ENCODE results near the gene TNRC6C.

The TNRC6C gene

GRCh38 chr17:78039581-78039980 is 81.1 kb downstream of the TNRC6C start:
- H3K4me3 ChIP-seq (ENCODE audit: insufficient read depth, low read length, poor library complexity, severe bottlenecking) = no peak overlapping the region
- no peaks in the 10 kb centered on the region for H4K20me1 ChIP-seq (ENCODE audit: low read depth, low read length)
- no peaks in the 10 kb centered on the region for H3K79me2 ChIP-seq (ENCODE audit: insufficient read depth, low read length)
- no peak overlapping the region for H2AFZ ChIP-seq (ENCODE audit: low read depth, low read length, severe bottlenecking)
- no peak overlapping the region for H3K4me2 ChIP-seq (ENCODE audit: low read depth, low read length, poor library complexity, severe bottlenecking)
- no peaks in the 10 kb centered on the region for H3K9me3 ChIP-seq (ENCODE audit: insufficient read depth, low read length)
- H3K9me2 ChIP-seq (replicated peaks; ENCODE audit: insufficient read depth, low read length) = no peaks in the 10 kb centered on the region
- H3K27ac ChIP-seq (ENCODE audit: low read depth, low read length) = no peak overlapping the region
- no peak for TF ChIP-seq CTCF (IDR thresholded peaks at IDR 0.05; ENCODE audit: insufficient read depth, low read length, poor library complexity, severe bottlenecking)
- no peak overlapping the region for H3K9ac ChIP-seq (ENCODE audit: low read length)
- no peaks in the 10 kb centered on the region for H3F3A ChIP-seq (ENCODE audit: insufficient read depth)
- no peaks in the 10 kb centered on the region for H3K27me3 ChIP-seq (ENCODE audit: low read length)
- H3K36me3 ChIP-seq (ENCODE audit: low read length) = no peaks in the 10 kb centered on the region

- no peaks in the 10 kb centered on the region for H3K9me2 ChIP-seq (replicated peaks; ENCODE audit: insufficient read depth, low read length)
- H2AFZ ChIP-seq (ENCODE audit: low read depth, low read length, severe bottlenecking) = no peak overlapping the region
- no peak for TF ChIP-seq CTCF (IDR thresholded peaks at IDR 0.05; ENCODE audit: insufficient read depth, low read length, poor library complexity, severe bottlenecking)
- no peak for TF ChIP-seq EZH2phosphoT487 (conservative IDR thresholded peaks at IDR 0.05; ENCODE audit: low read length)
- H3K27me3 ChIP-seq (ENCODE audit: low read length) = no peaks in the 10 kb centered on the region
- H3K4me2 ChIP-seq (ENCODE audit: low read depth, low read length, poor library complexity, severe bottlenecking) = no peak overlapping the region
- H4K20me1 ChIP-seq (ENCODE audit: low read depth, low read length) = no peaks in the 10 kb centered on the region
- no peaks in the 10 kb centered on the region for H3K36me3 ChIP-seq (ENCODE audit: low read length)
- no peak overlapping the region for H3K9ac ChIP-seq (ENCODE audit: low read length)
- H3F3A ChIP-seq (ENCODE audit: insufficient read depth) = no peaks in the 10 kb centered on the region
- H3K79me2 ChIP-seq (ENCODE audit: insufficient read depth, low read length) = no peaks in the 10 kb centered on the region
- H3K27ac ChIP-seq (ENCODE audit: low read depth, low read length) = no peak overlapping the region
- no peaks in the 10 kb centered on the region for H3K9me3 ChIP-seq (ENCODE audit: insufficient read depth, low read length)
- H3K4me3 ChIP-seq (ENCODE audit: insufficient read depth, low read length, poor library complexity, severe bottlenecking) = no peak overlapping the region
Measured at GRCh38 chr17:78040440-78041385, 82.2 kb downstream of the TNRC6C start.

GRCh38 chr17:78041386-78042179 is 83.1 kb downstream of the TNRC6C start:
- Histone ChIP-seq H3K27me3 (ENCODE audit: low read length) (no peaks in the 10 kb centered on the region), H3F3A (ENCODE audit: insufficient read depth) (no peaks in the 10 kb centered on the region), H3K79me2 (ENCODE audit: insufficient read depth, low read length) (no peaks in the 10 kb centered on the region), H3K4me3 (ENCODE audit: insufficient read depth, low read length, poor library complexity, severe bottlenecking) (no peak overlapping the region), H4K20me1 (ENCODE audit: low read depth, low read length) (no peaks in the 10 kb centered on the region), H3K36me3 (ENCODE audit: low read length) (no peaks in the 10 kb centered on the region), H3K4me2 (ENCODE audit: low read depth, low read length, poor library complexity, severe bottlenecking) (no peak overlapping the region), H2AFZ (ENCODE audit: low read depth, low read length, severe bottlenecking) (no peak overlapping the region), H3K9me2 (replicated peaks; ENCODE audit: insufficient read depth, low read length) (no peaks in the 10 kb centered on the region), H3K27ac (ENCODE audit: low read depth, low read length) (no peak overlapping the region), H3K9me3 (ENCODE audit: insufficient read depth, low read length) (no peaks in the 10 kb centered on the region), H3K9ac (ENCODE audit: low read length) (no peak overlapping the region)
- TF ChIP-seq EZH2phosphoT487 (conservative IDR thresholded peaks at IDR 0.05; ENCODE audit: low read length) (no peak), CTCF (IDR thresholded peaks at IDR 0.05; ENCODE audit: insufficient read depth, low read length, poor library complexity, severe bottlenecking) (no peak)

Data from SU-DHL-6 (cell line).